Uterus (tissue), 2 donors: ENCODE data around the gene ERLEC1.

ENCODE experiments used
- CTCF ChIP-seq, 4 experiments: fragments of 200-600 bp in 2 of 4; fragments of 450-650 bp in 2 of 4; sonication (generic) in 2 of 4; IDR thresholded peaks; one replicate each; pipeline ENCODE4 v1.5.1; 2016 to 2019; ENCODE audit warnings: antibody characterized with exemption in 4 of 4, mild to moderate bottlenecking in 2 of 4, moderate library complexity in 1 of 4
- POLR2A ChIP-seq, 2 donors: fragments of 450-650 bp; IDR thresholded peaks; one replicate each; pipeline ENCODE4 v1.6.1; 2016; ENCODE audit warnings: antibody characterized with exemption in 2 of 2, mild to moderate bottlenecking in 1 of 2, moderate library complexity in 1 of 2

- TF ChIP-seq POLR2A (IDR thresholded peaks at IDR 0.05) (no peak), CTCF (IDR thresholded peaks at IDR 0.05) (no peak)
Observed at GRCh38 chr2:53865962-53866361, 79.1 kb downstream of the ERLEC1 start.
